D341Med (cell line): ENCODE measurements around the gene TATDN3.
"Not testable (repeated sequence)": the region's sequence is repeated elsewhere in the genome, so short reads cannot be mapped to it uniquely, and the experiment has no call there.

Experiments used
- DNase-seq: peaks from one replicate; pipeline ENCODE4 v3.0.0; 2012; ENCODE audit warnings: low spot score

TATDN3 gene

DNA sequence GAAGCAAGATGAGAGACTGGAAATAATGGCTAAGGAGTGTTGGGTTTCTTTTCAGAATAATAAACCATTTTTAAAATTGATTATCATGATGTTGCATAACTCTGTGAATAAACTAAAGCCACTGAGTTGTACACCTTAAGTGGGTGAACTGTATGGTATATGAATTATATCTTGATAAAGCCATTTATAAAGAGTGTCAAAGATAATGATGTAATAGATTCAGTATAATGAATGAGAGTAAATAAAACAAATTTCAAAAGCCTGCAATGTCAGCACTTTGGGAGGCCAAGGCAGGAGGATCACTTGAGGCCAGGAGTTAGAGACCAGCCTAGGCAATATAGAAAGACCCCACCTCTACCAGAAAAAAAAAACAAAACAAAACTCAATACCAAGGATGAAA lies 16.5 kb upstream of the TATDN3 start:
- DNase-seq = no peak

DNA sequence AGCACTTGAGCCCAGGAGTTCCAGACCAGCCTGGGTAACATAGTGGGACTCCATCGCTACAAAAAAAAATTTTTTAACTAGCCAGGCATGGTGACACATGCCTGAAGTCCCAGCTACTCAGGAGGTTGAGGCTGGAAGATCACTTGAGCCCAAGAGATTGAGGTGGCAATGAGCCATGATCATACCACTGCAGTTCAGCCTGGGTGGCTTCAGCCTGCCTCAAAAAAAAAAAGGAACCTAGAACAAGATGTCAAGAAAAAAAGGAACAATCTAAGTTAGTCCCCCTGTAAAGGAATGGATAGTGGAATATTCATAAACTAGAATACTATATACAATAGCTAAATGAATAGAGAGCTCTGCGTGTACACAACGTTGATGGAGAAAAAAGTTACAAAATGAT lies 14.5 kb upstream of the TATDN3 start:
- DNase-seq = no peak

GRCh38 chr1:212779086-212779485 lies 12.6 kb upstream of the TATDN3 start:
- not testable (repeated sequence) for DNase-seq

DNA sequence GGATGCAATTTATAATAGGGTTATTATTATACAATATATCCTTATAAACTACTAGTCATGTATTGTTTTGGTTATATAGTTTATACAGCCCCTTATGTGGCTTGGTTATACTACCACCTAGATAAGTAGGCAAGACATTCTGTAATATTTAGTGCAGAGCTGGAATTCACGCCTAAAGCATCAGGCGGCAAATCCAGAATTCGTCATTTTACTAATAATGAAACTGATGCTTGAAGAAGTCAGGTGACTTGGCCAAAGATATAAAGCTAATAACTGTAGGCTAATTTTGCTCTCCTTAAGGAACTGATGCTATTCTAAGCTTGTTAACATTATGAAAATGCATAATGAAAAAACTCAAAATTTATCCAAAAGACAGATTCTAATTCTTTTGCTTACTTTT lies 10.9 kb upstream of the TATDN3 start:
- DNase-seq = no peak

DNA sequence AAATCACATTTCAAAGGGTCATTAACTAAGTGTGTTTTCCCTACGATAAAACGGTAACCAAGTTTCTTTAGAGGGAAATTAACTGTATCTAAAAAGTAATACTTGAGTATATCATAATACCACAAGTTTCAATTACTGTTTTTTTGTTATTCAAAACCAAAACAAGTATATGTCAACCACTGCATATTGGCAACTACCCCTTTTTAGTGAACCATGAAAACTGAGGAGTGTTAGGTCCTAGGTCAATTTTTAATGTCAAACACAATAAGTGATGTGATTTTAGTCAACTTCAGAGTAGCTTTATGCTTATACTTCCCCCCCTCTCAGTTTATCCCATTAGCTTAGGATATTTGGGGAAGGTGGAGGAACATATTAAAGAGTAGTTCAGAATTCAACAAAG lies 10.5 kb upstream of the TATDN3 start:
- DNase-seq = no peak

- DNase-seq = peak; percentile 21
These were observed 9.1 kb upstream of the TATDN3 start for GRCh38 chr1:212782422-212783154.

GRCh38 chr1:212783976-212784375 lies 7.7 kb upstream of the TATDN3 start:
- DNase-seq = no peak

DNA sequence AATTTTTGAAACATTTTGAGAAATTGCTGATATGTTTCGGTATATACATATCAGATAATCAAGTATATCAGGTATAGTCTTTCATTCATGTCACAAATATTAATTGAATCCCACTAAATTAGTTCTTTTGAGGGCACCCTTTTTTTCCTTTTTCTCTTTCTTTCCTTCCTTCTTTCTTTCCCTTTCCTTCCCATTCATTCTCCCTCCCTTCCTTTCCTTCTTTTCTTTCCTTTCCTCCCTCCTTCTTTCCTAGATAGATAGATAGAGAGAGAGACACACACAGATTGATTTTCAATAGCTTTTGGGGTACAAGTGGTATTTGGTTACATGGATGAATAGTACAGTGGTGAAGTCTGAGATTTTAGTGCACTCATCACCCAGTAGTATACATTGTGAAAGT lies 5.8 kb upstream of the TATDN3 start:
- DNase-seq = no peak

DNA sequence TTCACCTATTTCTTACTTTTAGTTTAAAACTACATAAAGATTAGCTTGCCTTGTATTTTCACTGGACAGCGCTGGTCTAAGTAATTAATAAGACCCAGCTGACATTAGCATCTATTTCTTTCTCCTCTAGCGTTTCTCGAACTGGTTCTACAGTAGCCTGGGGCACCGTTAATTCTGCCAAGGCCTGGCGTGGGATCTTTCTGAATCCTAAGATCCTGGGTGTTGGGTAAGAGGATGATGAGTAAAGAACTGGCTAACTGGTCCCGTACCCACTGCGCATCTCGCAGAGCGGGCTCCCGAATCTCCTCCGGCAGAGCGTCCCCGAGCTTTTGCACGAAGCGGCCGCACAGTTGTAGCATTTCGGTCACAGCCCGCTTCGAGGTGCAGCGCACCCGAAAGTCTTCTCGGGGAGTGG lies 426 bp upstream of the TATDN3 start:
- peak; percentile 84 for DNase-seq

DNA sequence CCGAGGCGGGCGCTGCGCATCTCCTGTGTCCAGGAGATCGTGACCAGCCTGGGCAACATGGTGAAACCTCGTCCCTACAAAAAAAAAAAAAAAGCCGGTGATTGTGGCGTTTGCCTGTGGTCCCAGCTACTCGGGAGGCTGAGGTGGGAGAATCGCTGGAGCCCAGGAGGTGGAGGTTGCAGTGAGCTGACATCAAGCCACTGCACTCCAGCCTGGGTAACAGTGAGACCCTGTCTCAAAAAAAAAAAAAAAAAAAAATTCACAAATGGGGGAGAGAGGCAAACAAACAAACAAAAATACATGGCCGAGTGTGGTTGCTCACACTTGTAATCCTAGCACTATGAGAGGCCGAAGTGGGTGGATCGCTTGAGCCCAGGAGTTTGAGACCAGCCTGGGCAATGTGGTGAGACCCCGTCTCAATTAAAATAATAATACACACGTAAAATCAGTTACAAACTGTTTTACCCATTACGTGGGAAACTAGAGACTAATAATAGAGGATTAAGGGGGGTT lies 758 bp downstream of the TATDN3 start:
- no peak for DNase-seq

DNA sequence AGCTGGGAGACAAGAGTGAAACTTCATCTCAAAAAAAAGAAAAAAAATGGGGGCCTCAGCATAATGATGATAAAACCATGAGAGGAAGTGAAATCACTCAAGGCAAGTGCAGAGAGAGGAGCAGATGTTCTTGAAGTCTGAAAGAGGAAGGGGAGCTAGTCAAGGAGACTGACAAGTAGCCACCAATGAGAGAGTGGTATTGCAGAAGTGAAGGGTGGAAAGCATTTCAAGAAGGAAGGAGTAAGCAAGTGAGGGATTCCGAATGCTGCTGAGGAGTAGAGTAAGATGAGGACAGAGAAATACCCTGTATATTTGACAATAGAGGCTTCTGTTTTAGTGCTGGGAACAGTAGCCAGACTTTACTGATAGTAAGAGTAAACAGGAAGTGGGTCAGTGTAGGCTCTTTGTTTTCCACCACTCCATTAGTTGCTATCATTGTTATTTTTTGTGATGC lies 2.9 kb downstream of the TATDN3 start:
- DNase-seq = no peak

DNA sequence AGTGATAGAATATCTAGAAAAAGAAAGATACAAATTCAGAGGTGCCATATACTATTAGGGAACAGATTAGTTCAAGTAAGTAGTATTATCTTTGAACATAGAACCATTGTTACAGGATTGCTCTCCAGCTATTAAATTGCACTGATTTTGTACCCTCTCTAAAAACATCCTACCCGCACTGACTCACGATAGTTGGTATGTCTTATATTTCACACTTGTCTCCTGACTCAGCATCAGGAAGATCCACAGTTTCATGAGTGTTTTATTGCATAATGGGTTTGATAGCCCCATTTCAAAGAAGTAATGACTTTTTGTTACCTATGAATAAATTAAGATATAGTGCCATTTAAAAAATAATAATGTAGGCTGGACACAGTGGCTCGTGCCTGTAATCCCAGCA lies 6.0 kb downstream of the TATDN3 start:
- DNase-seq = no peak

DNA sequence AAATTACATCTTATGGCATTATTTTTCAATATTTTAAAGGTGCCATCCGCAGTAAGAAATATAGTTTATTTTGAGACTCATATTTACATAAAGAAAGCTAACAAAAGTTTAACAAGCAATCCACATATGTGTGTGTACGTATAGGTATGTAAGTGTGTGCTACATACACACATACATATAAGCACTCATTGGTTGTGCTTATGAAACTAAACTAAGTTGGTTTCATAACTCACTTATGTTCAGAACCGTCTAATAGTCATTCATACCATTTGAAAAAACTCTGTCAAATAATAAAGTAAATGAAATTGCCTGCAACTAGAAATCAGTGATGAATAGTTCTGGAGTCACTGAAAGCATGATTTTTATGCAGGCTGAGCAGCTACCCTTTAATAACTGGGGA lies 14.1 kb downstream of the TATDN3 start:
- DNase-seq = no peak

- DNase-seq = no peak
These were observed 23.0 kb downstream of the TATDN3 start for GRCh38 chr1:212814537-212815334.

GRCh38 chr1:212816567-212817278 lies 25.0 kb downstream of the TATDN3 start:
- DNase-seq = no peak

DNA sequence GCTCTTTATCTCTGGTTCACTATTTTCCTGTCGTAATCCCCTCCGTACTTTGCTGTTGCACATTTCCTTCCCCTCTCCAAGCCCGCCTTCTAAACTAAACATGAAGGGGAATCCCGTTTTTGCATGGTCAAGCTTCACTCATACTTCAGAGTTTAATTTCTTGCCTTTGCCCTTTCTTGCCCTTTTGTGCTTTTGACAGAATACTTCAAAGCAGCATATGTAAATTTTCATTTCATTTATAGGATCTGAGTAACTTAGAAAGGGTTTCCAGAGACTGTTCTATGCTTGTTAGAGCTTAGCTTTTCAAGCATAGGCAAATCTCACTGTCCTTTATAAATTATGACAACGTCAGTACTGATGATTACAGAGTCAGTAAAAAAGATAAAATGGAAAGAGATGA lies 28.0 kb downstream of the TATDN3 start:
- DNase-seq = no peak

- no peak for DNase-seq
These were observed 29.3 kb downstream of the TATDN3 start for GRCh38 chr1:212820969-212821368.

GRCh38 chr1:212822956-212823355 lies 31.3 kb downstream of the TATDN3 start:
- no peak for DNase-seq

GRCh38 chr1:212824201-212824600 lies 32.5 kb downstream of the TATDN3 start:
- no peak for DNase-seq

DNA sequence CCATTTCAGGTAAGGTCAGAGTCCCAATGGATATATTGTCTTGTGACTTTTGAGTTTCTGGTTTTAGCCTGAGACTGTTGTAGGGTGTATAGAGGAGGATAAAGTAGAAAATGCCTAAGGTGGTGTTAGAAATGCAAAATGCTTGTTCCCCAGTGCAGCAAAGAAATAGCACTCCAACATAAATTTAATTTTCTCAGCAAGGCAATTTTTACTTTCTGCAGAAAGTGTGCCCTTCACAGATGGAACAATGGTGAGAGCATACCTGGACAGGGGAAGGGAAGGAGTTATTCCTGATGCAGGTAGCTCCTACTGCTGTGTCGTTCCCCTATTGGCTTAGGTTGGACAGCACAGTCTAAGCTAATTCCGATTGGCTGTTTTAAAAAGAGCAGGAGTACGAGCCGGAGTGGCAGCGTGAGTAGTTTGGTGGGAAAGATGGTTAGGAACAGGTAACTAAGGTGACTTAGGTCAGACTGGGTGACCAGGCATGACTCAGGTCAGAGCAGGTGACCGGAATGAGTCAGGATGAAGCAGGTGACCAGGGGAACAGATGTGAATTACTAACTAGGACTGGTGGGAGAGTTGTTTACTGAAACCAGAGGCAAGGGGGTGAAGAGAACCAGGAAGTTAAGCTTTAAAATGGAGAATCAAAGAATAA lies 34.2 kb downstream of the TATDN3 start:
- DNase-seq = no peak

- DNase-seq = no peak
These were observed 35.6 kb downstream of the TATDN3 start for GRCh38 chr1:212827171-212827776.

- DNase-seq = peak; percentile 72
These were observed 36.2 kb downstream of the TATDN3 start for GRCh38 chr1:212827831-212828278.
